SKM-1 treated with dmso at 0.1 percent for 144 hours (cell line): ENCODE data around the gene ABCA4.
"Not testable (repeated sequence)": the region's sequence is repeated elsewhere in the genome, so short reads cannot be mapped to it uniquely, and the experiment has no call there.

Experiments
- DNase-seq: peaks from one replicate; lab custom pipeline; 2025; ENCODE audit not compliant: unreplicated experiment; lab: John Stamatoyannopoulos, UW

The ABCA4 gene

GRCh38 chr1:94011709-94012595, 109.0 kb downstream of the ABCA4 start:
- DNase-seq: no peak

GRCh38 chr1:94011129-94011528, 109.8 kb downstream of the ABCA4 start:
- no peak for DNase-seq

- DNase-seq: no peak
Observed at GRCh38 chr1:94009304-94009703, 111.6 kb downstream of the ABCA4 start.

- no peak for DNase-seq
Observed at GRCh38 chr1:94006604-94007003, 114.3 kb downstream of the ABCA4 start.

GRCh38 chr1:94004924-94005323, 116.0 kb downstream of the ABCA4 start:
- no peak for DNase-seq

- no peak for DNase-seq
Observed at GRCh38 chr1:94002046-94002787, 118.7 kb downstream of the ABCA4 start.

GRCh38 chr1:94001397-94002045, 119.4 kb downstream of the ABCA4 start:
- no peak for DNase-seq

- no peak for DNase-seq
Observed at GRCh38 chr1:94000510-94001282, 120.3 kb downstream of the ABCA4 start.

- DNase-seq: no peak
Observed at GRCh38 chr1:93999840-94000415, 121.0 kb downstream of the ABCA4 start.

GRCh38 chr1:93998532-93998931, 122.4 kb downstream of the ABCA4 start:
- DNase-seq: not testable (repeated sequence)

GRCh38 chr1:93997756-93998155, 123.2 kb downstream of the ABCA4 start:
- no peak for DNase-seq

GRCh38 chr1:93995837-93996536, 125.0 kb downstream of the ABCA4 start:
- DNase-seq: no peak

- DNase-seq: no peak
Observed at GRCh38 chr1:93993731-93994130, 127.2 kb downstream of the ABCA4 start.

GRCh38 chr1:93992954-93993353, 128.0 kb downstream of the ABCA4 start:
- no peak for DNase-seq

- DNase-seq: no peak
Observed at GRCh38 chr1:93992190-93992589, 128.8 kb downstream of the ABCA4 start.

GRCh38 chr1:93991271-93991670, 129.7 kb downstream of the ABCA4 start:
- DNase-seq: peak; percentile 51

GRCh38 chr1:93990477-93990876, 130.5 kb downstream of the ABCA4 start:
- DNase-seq: not testable (repeated sequence)

GRCh38 chr1:93990010-93990409, 130.9 kb downstream of the ABCA4 start:
- peak; percentile 17 for DNase-seq

- DNase-seq: no peak
Observed at GRCh38 chr1:93989601-93990000, 131.3 kb downstream of the ABCA4 start.
